Liver (tissue), 9 donors: Measurements from ENCODE around the gene XPR1. TPM values are rescaled to one million over a fixed set of nuclear protein-coding genes. Genes with fewer than 3 reads are reported as not detected.

Source experiments
- DNase-seq: peaks from one replicate; pipeline ENCODE4 v3.0.0-alpha.2; 2017; ENCODE audit warnings: low spot score
- H3K27ac ChIP-seq, 2 donors: one replicate each; pipeline ENCODE4 v1.7.0; 2013; ENCODE audit warnings: inconsistent platforms in 2 of 2, low read length in 2 of 2, control low read depth in 1 of 2, low read depth in 1 of 2, mild to moderate bottlenecking in 1 of 2
- H3K27me3 ChIP-seq, 4 donors: one replicate each; pipeline versions ENCODE4 v1.6.1 to v1.7.0; 2013; ENCODE audit warnings: low read length in 3 of 4, inconsistent platforms in 1 of 4, mild to moderate bottlenecking in 1 of 4, moderate library complexity in 1 of 4; ENCODE audit not compliant: control insufficient read depth in 4 of 4, insufficient read depth in 4 of 4
- H3K36me3 ChIP-seq, 4 donors: one replicate each; pipeline versions ENCODE4 v1.6.1 to v1.7.0; 2013; ENCODE audit warnings: low read length in 3 of 4, mild to moderate bottlenecking in 3 of 4, low read depth in 1 of 4, moderate library complexity in 1 of 4; ENCODE audit not compliant: control insufficient read depth in 4 of 4, insufficient read depth in 3 of 4
- H3K4me1 ChIP-seq, 4 donors: one replicate each; pipeline versions ENCODE4 v1.6.1 to v1.7.0; 2013; ENCODE audit warnings: low read length in 3 of 4, mild to moderate bottlenecking in 3 of 4, moderate library complexity in 1 of 4; ENCODE audit not compliant: control insufficient read depth in 4 of 4, insufficient read depth in 4 of 4
- H3K4me3 ChIP-seq, 3 donors: one replicate each; pipeline versions ENCODE4 v1.6.1 to v1.7.0; 2013; ENCODE audit warnings: low read length in 3 of 3, control low read depth in 1 of 3, low read depth in 1 of 3, mild to moderate bottlenecking in 1 of 3
- H3K9ac ChIP-seq, 2 donors: one replicate each; pipeline ENCODE4 v1.7.0; 2013; ENCODE audit warnings: low read length in 2 of 2, mild to moderate bottlenecking in 2 of 2, moderate library complexity in 2 of 2, control low read depth in 1 of 2, low read depth in 1 of 2
- H3K9me3 ChIP-seq, 4 donors: one replicate each; pipeline versions ENCODE4 v1.6.1 to v1.7.0; 2013; ENCODE audit warnings: low read length in 3 of 4; ENCODE audit not compliant: control insufficient read depth in 4 of 4
- ATF3 ChIP-seq: IDR thresholded peaks from 2 replicates; pipeline ENCODE4 v1.6.1; 2016; ENCODE audit warnings: antibody characterized with exemption
- CTCF ChIP-seq: fragments of 150-350 bp; IDR thresholded peaks from 2 replicates; pipeline ENCODE4 v1.5.1; 2017; ENCODE audit warnings: improper control_type of control experiment, low read depth, low read length; ENCODE audit not compliant: missing input control
- EGR1 ChIP-seq, 2 donors: IDR thresholded peaks; 2 replicates each; pipeline ENCODE4 v1.6.1; 2016 to 2018; ENCODE audit warnings: antibody characterized with exemption in 2 of 2, low read depth in 2 of 2
- FOXA1 ChIP-seq: IDR thresholded peaks from 2 replicates; pipeline ENCODE4 v1.6.1; 2016; ENCODE audit warnings: antibody characterized with exemption
- FOXA2 ChIP-seq: IDR thresholded peaks from 2 replicates; pipeline ENCODE4 v1.6.1; 2016; ENCODE audit warnings: antibody characterized with exemption
- GABPA ChIP-seq, 2 donors: IDR thresholded peaks in 1 of 2; conservative IDR thresholded peaks in 1 of 2; 2 replicates each; pipeline ENCODE4 v1.6.1; 2016; ENCODE audit warnings: antibody characterized with exemption in 2 of 2, mild to moderate bottlenecking in 1 of 2, moderate library complexity in 1 of 2
- HNF4A ChIP-seq, 2 donors: conservative IDR thresholded peaks; 2 replicates each; pipeline ENCODE4 v1.6.1; 2016; ENCODE audit warnings: antibody characterized with exemption in 2 of 2, mild to moderate bottlenecking in 2 of 2
- HNF4G ChIP-seq: IDR thresholded peaks from 2 replicates; pipeline ENCODE4 v1.6.1; 2016; ENCODE audit warnings: antibody characterized with exemption
- JUND ChIP-seq, 2 donors: IDR thresholded peaks; 2 replicates each; pipeline ENCODE4 v1.6.1; 2016; ENCODE audit warnings: antibody characterized with exemption in 2 of 2
- NR2F2 ChIP-seq: IDR thresholded peaks from 2 replicates; pipeline ENCODE4 v1.6.1; 2016; ENCODE audit warnings: antibody characterized with exemption
- RAD21 ChIP-seq, 2 donors: IDR thresholded peaks; 2 replicates each; pipeline ENCODE4 v1.6.1; 2016; ENCODE audit warnings: antibody characterized with exemption in 2 of 2, mild to moderate bottlenecking in 2 of 2
- REST ChIP-seq: IDR thresholded peaks from 2 replicates; pipeline ENCODE4 v1.6.1; 2016; ENCODE audit warnings: antibody characterized with exemption, mild to moderate bottlenecking
- RXRA ChIP-seq, 2 donors: IDR thresholded peaks; 2 replicates each; pipeline ENCODE4 v1.6.1; 2017 to 2018; ENCODE audit warnings: antibody characterized with exemption in 2 of 2, mild to moderate bottlenecking in 1 of 2
- SP1 ChIP-seq: IDR thresholded peaks from 2 replicates; pipeline ENCODE4 v1.6.1; 2018; ENCODE audit warnings: antibody characterized with exemption, mild to moderate bottlenecking
- TAF1 ChIP-seq: conservative IDR thresholded peaks from 2 replicates; pipeline ENCODE4 v1.6.1; 2016; ENCODE audit warnings: antibody characterized with exemption, mild to moderate bottlenecking
- YY1 ChIP-seq: IDR thresholded peaks from 2 replicates; pipeline ENCODE4 v1.6.1; 2016; ENCODE audit warnings: antibody characterized with exemption, mild to moderate bottlenecking
- ZBTB33 ChIP-seq: IDR thresholded peaks from 2 replicates; pipeline ENCODE4 v1.6.1; 2016; ENCODE audit warnings: antibody characterized with exemption
- WGBS: extraction: QIAGEN DNeasy Blood & Tissue Kit; methylation state at CpG from one replicate; pipeline ENCODE4 v1.1.7; 2013; 5-methylcytosine and 5-hydroxymethylcytosine counted together
- polyA plus RNA-seq, 2 donors: library from polyadenylated mRNA; stranded (reverse) in 1 of 2; unstranded in 1 of 2; fragments of 200-250 nt in 1 of 2; fragments of >200 nt in 1 of 2; fragmentation: Nextera tagmentation in 1 of 2; extraction: Ambion mirVana in 1 of 2; gene quantifications; one replicate each; pipeline versions ENCODE4 v1.2.1 to v1.2.3, GENCODE V29; 2013 to 2015
- total RNA-seq, 2 donors: library from RNA; depleted of rRNA; stranded (reverse); fragments of >200 nt; gene quantifications; one replicate each; pipeline ENCODE4 v1.2.3, GENCODE V29; 2014
- donor health status: healthy.
- donor health status: healthy.
- donor health status: healthy.
- donor health status: healthy.
- donor health status: healthy.

Gene XPR1
- total and polyA plus RNA-seq, 4 donors: 1.8 to 14.3 (median 5.9) TPM

GRCh38 chr1:180731131-180731530, 99.3 kb downstream of the XPR1 start:
- TF ChIP-seq GABPA (IDR thresholded peaks at IDR 0.05 in 1 of 2, conservative IDR thresholded peaks at IDR 0.05 in 1 of 2) (no peak), ATF3 (no peak), YY1 (no peak), TAF1 (no peak), FOXA1 (no peak), ZBTB33 (no peak), EGR1 (IDR thresholded peaks at IDR 0.05; ENCODE audit: low read depth in 2 of 2) (no peak)
- Histone ChIP-seq H3K27ac (no peak overlapping the region), H3K9ac (no peak overlapping the region), H3K4me1 (no peaks in the 10 kb centered on the region), H3K36me3 (no peaks in the 10 kb centered on the region), H3K4me3 (no peak overlapping the region), H3K27me3 (no peaks in the 10 kb centered on the region), H3K9me3 (peaks cover 0 to 10% (median 7%) of the 10 kb centered on the region in 4 donors)
- no peak for DNase-seq
- 99% methylated on average over 4 of the region's 4 CpGs for WGBS

GRCh38 chr1:180732866-180733265, 101.0 kb downstream of the XPR1 start:
- no peak for DNase-seq
- no peaks in the 10 kb centered on the region for H3K36me3 ChIP-seq
- H3K9ac ChIP-seq: no peak overlapping the region
- no peak overlapping the region for H3K27ac ChIP-seq
- WGBS: 98% methylated on average over 14 of the region's 14 CpGs
- no peaks in the 10 kb centered on the region for H3K4me1 ChIP-seq
- TF ChIP-seq CTCF (no peak), SP1 (no peak), EGR1 (IDR thresholded peaks at IDR 0.05; ENCODE audit: low read depth in 2 of 2) (no peak), FOXA1 (no peak), ZBTB33 (no peak), NR2F2 (no peak), ATF3 (no peak), TAF1 (no peak), HNF4A (conservative IDR thresholded peaks at IDR 0.05) (no peak), JUND (IDR thresholded peaks at IDR 0.05) (no peak), RAD21 (IDR thresholded peaks at IDR 0.05) (no peak), FOXA2 (no peak), HNF4G (no peak), REST (no peak), RXRA (IDR thresholded peaks at IDR 0.05) (no peak)
- peaks cover 0 to 10% (median 7%) of the 10 kb centered on the region in 4 donors for H3K9me3 ChIP-seq
- H3K4me3 ChIP-seq: no peak overlapping the region
- H3K27me3 ChIP-seq: no peaks in the 10 kb centered on the region
